ENCODE data around the gene IMPACT. TPM values are rescaled to one million over a fixed set of nuclear protein-coding genes. Genes with fewer than 3 reads are reported as not detected.

The IMPACT gene
- total RNA-seq, 3 donors from 2014 or later: 20.3 to 30.8 (median 29.4) TPM

DNA sequence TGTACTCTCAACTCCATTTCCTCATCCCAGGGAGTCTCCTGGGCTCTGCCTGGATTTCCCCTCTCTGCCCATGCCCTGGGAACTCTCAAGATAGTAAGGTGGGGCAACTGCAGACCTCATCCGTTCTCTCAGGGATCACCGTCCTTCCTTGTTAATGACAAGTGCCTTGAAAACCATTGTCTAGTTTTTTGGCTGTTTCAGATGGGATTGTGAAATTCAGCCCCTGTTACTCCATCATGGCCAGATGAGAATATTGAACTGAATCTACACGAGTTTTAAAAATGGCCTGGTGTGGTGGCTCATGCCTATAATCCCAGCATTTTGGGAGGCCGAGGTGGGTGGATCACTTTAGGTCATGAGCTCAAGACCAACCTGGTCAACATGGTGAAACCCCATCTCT is 33.3 kb downstream of the IMPACT start:
- H3K36me3 ChIP-seq (ENCODE audit: low read depth): no peaks in the 10 kb centered on the region
- TF ChIP-seq, protein P1, sequence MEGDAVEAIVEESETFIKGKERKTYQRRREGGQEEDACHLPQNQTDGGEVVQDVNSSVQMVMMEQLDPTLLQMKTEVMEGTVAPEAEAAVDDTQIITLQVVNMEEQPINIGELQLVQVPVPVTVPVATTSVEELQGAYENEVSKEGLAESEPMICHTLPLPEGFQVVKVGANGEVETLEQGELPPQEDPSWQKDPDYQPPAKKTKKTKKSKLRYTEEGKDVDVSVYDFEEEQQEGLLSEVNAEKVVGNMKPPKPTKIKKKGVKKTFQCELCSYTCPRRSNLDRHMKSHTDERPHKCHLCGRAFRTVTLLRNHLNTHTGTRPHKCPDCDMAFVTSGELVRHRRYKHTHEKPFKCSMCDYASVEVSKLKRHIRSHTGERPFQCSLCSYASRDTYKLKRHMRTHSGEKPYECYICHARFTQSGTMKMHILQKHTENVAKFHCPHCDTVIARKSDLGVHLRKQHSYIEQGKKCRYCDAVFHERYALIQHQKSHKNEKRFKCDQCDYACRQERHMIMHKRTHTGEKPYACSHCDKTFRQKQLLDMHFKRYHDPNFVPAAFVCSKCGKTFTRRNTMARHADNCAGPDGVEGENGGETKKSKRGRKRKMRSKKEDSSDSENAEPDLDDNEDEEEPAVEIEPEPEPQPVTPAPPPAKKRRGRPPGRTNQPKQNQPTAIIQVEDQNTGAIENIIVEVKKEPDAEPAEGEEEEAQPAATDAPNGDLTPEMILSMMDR (IDR thresholded peaks at IDR 0.05): no peak
- no peak for ATAC-seq
- no peaks in the 10 kb centered on the region for H3K4me1 ChIP-seq (ENCODE audit: low read depth)
- H3K4me3 ChIP-seq: no peak overlapping the region
- no peaks in the 10 kb centered on the region for H3K9me3 ChIP-seq
- DNase-seq: no peak
- intact Hi-C loops (cut with DNase I, micrococcal nuclease): no loop called here

GRCh38 chr18:24460388-24460787 is 33.9 kb downstream of the IMPACT start, which contains the start of gene HRH4:
Gene HRH4 (plus strand): TSS chr18:24460637. CDS start chr18:24460729, 92 bp downstream.
- H3K4me1 ChIP-seq (ENCODE audit: low read depth): no peaks in the 10 kb centered on the region
- DNase-seq (no peak), ATAC-seq (no peak)
- TF ChIP-seq, protein P1 (IDR thresholded peaks at IDR 0.05): no peak
- H3K9me3 ChIP-seq: no peaks in the 10 kb centered on the region
- no peak within 1 kb of the TSS for H3K4me3 ChIP-seq
- intact Hi-C loops (cut with DNase I, micrococcal nuclease): no loop called here
- no peaks in the 10 kb centered on the region for H3K36me3 ChIP-seq (ENCODE audit: low read depth)

DNA sequence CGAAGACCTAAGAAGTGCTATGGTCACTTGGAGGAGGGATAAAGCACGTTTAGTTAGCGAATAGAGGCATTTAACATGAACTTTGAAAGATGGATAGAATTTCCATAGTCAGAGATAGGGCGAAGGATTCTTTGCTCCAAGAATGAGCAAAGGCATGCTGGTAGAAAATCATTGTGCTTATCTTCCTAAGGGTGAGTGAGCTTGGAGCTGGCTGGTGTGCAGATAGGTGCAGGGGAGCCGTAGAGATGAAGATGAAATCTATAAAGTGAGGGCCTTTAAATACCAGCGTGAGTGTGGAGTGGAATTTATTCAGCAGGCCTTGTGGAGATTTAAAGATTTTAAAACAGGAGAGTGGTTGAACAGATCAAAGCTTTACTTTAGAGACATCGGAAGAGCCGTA is 35.5 kb downstream of the IMPACT start:
- no peak for ATAC-seq
- TF ChIP-seq, protein P1 (IDR thresholded peaks at IDR 0.05): no peak
- Histone ChIP-seq H3K36me3 (ENCODE audit: low read depth) (no peaks in the 10 kb centered on the region), H3K4me3 (no peak overlapping the region), H3K9me3 (no peaks in the 10 kb centered on the region), H3K4me1 (ENCODE audit: low read depth) (no peaks in the 10 kb centered on the region)
- intact Hi-C loops (cut with DNase I, micrococcal nuclease): no loop called here
- no peak for DNase-seq

DNA sequence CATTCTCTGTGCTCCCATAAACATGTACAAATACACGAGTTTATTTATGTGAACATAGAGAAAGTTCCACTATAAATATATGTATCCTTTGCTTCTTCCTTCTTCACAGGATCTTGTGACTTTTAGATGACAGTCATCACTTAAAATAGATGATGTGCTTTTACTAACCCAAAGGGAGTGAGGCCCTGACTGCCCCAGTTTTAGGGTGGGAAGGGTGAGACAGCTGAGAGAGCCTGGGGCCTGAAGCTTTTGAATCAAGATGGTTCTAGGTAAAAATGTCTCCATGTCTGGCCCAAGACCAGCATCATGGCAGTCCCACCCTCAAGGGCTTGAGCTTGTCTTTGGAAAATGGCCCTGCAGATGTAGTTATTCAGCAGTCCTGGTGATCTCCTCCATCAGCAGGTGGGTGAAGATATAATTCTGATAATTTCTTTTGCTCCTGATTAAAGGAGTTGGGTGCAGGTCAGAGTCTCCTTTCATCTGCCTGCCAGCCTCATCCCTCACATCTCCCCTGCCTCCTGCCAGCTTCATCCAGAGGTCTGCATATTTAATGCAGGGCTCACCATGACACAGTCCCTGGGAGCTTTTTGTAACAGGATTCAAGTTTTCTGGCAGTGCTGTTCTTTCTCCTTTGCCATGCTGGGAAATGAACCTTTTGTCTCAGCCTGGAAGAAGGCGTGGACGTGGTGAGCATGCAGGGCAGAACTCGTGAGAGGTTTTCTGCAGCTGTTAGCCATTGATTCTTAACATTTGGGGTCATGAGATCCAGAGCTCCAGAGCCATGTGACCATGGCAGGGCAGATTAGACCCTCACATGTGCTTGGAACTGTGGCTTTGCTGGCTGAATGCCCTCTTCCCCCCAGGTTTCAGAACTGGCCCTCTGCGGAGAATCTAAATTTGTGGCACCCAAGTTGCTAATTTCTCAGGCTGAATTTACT is 36.6 kb downstream of the IMPACT start:
- ATAC-seq (no peak), DNase-seq (no peak)
- no peak overlapping the region for H3K4me3 ChIP-seq
- TF ChIP-seq, protein P1 (IDR thresholded peaks at IDR 0.05): no peak
- H3K4me1 ChIP-seq (ENCODE audit: low read depth): no peaks in the 10 kb centered on the region
- no peaks in the 10 kb centered on the region for H3K36me3 ChIP-seq (ENCODE audit: low read depth)
- intact Hi-C loops (cut with DNase I, micrococcal nuclease): no loop called here
- no peaks in the 10 kb centered on the region for H3K9me3 ChIP-seq

DNA sequence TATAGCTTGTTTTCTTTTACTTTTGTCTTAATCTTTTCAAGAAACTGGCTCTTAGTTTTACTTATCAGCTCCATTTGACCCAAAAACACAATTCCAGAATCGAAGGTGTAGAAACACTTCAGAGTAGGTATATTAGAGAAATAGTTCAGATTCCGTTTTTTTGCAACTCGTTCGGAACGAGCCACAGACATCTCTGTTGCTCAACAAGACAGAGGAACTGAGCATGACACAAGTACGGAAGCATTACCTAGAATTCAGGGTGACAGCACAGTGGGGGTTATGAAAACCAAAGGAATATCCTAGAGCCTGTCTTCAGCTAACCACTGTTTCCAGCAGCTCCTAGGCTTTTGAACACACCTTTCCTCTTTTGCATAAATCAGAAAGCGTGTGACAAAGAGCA is 39.0 kb downstream of the IMPACT start:
- ATAC-seq: no peak
- H3K9me3 ChIP-seq: no peaks in the 10 kb centered on the region
- no peak overlapping the region for H3K4me3 ChIP-seq
- no peaks in the 10 kb centered on the region for H3K36me3 ChIP-seq (ENCODE audit: low read depth)
- TF ChIP-seq, protein P1 (IDR thresholded peaks at IDR 0.05): no peak
- no peaks in the 10 kb centered on the region for H3K4me1 ChIP-seq (ENCODE audit: low read depth)
- intact Hi-C loops (cut with DNase I, micrococcal nuclease): no loop called here
- no peak for DNase-seq
